Renal cortical epithelial cell (primary cell): Measurements from ENCODE around the gene MEIOC. TPM values are rescaled to one million over a fixed set of nuclear protein-coding genes. Genes with fewer than 3 reads are reported as not detected.
"Not testable (repeated sequence)": the region's sequence is repeated elsewhere in the genome, so short reads cannot be mapped to it uniquely, and the experiment has no call there.

Experiments
- DNase-seq: peaks from one replicate; pipeline ENCODE4 v3.0.0-alpha.2; 2011; ENCODE audit warnings: low read depth
- total RNA-seq: library from RNA; depleted of rRNA; stranded (reverse); fragments of >200 nt; gene quantifications from 2 replicates; pipeline ENCODE4 v1.2.3, GENCODE V29; 2014

The MEIOC gene
- 1.0 and 1.5 TPM in 2 replicates for total RNA-seq

DNA sequence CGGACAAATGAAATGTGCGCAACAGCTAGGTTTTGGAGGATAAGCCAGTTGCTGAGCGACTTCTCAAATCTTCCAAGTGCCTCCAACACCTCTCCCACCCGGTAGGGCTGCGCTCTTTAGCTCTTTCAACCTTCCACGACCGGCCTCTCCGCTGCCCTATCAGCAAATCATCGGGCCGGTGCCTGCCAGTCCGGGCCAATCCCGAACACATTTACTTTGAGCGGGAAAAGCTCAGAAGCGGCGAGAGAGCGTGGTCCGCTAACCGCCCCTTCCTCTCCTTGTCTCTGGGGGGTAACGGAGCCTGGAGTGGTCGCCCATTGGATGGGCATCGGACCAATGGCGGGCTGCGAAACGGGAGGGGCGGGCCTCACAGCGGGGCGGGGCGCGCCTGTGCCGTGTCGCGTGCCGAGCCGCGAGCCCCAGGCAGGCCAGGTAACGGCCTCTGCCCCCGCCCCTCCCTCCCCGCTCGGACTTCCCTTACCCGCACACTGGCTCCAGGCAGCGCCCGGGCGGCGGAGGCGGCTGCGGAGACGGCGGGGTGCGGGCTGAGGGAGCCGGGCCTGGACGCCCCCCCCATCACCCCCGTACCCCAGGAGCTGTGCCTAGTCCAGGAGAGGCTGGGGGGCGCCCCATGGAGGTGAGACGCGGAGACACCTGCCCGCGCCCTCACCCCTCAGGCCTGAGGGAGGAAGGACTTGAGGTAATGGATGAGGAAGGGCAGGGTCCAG lies at the start of gene MEIOC:
MEIOC (plus strand) TSS at position 486 of the 728 bp plus-strand sequence; CDS start at position 632, 146 bp downstream.
- DNase-seq, result no peak

DNA sequence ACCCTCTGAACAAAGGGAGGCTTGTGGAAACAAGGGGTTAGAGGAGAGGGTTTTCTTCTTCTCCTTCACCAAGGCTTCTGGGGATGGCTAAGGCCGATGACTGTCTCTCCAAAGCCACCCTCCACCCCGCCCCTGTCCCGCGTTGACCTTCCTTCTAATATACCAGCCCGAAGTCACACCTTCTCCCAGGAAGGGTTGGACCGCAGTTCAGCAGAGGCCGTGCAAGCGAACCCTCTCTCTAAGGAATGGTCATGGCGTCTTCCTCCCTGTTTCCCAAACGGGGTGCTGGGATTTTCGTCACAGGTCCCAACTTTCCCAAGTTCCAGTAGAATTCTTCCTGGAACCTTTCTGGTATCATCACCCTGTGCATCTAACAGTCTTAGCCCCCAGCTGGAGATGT lies 49.6 kb upstream of the MEIOC start:
- DNase-seq, result no peak

DNA sequence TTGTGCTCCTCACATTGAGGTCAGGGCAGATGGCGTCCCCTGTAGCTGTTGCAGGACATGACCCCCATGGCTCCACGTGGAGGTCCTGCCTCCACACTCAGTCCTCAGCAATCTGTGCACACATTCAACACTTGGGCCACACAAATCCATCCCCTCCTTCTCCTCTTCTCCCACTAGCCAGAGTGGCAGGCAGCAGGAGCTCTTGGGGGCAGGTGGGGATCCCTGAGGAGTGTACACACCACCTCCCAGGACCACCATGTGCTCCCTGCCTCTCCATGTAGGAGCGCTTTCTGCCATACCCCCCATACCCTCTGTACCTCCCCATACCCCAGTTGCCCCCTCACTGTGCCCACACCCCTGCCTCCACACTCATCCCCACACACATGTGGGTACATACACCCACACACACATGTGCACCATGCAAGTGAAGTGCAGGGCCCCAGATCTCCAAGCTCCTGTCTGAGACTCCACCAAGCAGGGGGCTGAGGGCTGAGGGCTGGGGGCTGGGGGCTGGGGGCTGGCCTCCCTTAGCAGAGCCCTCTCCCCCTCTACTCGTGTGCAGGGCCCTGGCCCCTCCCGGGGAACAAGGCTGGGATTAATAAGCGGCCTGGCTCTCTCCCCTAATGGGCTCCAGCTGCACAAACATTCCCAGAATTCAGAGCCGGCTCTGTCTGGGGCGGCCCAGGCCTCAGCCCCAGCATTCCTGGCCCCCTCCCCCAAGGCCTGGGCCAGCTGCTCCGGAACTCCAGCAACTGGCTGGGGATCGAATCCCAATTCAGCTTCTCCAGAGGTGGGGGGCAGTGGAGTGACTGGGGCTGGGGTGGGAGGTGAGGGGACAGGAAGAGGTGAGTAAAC lies 48.2 kb upstream of the MEIOC start:
- no peak for DNase-seq

DNA sequence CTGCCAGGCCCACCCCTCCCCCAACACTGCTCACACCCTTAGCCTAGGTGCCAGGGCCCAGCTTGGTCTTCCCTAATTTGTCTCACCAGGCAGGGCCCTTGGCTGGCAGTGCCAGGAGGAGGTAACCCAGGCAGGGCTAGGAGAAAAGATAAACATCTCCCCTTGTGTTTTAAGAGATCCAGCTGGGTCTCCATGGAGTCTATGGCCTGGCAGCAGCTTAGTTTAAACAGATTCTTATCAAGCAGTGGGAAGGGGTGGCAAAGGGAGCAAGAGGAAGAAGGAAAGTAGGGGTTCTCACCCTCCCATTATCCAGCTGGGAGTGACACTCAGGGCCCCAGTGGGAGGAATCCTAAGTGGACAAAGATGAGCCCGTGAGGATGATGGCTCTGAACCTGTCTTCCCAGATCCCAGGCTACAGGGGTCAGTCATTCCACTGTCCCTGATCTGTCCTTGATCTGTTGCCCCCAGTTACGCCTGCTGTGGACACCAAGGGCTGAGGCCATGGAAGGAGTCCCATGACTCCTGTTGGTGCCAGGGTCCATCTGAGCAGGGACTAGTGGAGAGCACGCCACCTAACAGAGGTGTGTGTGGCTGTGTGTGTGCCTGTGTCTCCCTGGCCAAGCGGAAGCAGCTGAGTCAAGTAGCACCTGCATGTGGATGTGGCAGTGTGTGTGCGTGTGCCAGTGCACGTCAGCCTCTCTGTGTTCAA lies 47.4 kb upstream of the MEIOC start:
- no peak for DNase-seq

DNA sequence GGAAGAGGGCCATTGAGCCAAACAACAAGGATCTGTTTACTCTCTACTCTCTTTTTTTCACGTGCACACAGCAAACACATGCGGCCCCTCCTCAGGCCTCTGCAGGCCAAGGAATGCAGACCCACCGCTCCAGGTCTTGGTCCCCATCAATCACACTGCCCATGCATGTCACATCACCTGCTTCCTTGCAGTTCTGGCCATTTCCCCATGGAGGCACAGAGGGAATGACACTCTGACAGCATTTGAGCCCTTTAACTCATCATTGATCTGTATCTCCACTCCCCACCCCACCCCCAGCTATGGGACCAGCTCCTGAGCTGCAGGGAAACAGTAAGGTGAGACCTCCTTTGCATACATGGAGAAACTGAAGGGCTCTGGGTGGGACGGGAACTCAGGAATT lies 45.9 kb upstream of the MEIOC start:
- DNase-seq, result no peak

DNA sequence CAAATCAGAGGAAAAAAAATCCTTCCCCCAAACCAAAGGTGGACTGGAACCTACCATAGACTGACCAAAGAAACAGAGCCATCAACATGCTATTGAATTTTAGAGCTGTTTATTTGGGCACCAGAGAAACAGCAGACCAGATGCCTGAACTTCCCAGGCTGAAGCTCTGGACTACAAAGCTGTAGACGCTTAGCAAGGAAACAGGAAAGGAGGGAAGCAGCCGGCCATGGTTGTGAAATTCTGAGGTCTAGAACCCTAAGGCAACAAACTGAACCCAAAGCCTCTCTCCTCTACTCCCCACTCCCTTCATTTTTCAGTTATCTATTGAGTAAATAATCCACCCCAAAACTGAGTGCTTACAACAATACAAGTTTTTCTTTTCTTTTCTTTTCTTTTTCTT lies 45.4 kb upstream of the MEIOC start:
- no peak for DNase-seq

DNA sequence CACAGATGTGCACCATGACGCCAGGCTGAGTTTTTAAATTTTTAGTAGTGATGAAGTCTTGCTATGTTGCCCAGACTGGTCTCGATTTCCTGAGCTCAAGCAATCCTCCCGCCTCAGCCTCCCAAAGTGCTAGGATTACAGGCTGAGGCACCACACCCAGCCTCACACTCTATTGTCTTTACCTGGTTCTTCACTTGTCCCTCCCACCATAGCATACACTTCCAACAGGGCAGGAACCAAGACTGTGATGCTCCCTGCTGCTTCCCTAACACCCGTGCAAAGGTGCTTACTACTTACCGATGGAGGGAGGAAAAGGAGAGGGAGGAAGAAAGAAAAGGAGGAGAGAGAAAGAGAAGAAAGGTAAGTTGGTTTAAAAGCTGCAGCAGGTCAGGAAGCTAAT lies 41.4 kb upstream of the MEIOC start:
- DNase-seq, result no peak

DNA sequence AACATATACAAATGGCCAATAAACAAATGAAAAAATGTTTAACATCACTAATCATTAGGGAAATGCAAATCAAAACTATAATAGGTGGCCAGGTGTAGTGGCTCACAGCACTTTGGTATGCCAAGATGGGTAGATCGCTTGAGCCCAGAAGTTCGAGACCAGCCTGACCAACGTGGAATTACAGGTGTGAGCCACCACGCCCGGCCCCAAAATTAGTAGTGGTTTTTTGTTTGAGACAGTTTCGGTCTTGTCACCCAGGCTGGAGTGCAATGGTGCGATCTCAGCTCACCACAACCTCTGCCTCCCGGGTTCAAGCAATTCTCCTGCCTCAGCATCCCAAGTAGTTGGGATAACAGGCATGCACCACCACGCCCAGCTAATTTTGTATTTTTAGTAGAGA lies 37.6 kb upstream of the MEIOC start:
- DNase-seq, result not testable (repeated sequence)

DNA sequence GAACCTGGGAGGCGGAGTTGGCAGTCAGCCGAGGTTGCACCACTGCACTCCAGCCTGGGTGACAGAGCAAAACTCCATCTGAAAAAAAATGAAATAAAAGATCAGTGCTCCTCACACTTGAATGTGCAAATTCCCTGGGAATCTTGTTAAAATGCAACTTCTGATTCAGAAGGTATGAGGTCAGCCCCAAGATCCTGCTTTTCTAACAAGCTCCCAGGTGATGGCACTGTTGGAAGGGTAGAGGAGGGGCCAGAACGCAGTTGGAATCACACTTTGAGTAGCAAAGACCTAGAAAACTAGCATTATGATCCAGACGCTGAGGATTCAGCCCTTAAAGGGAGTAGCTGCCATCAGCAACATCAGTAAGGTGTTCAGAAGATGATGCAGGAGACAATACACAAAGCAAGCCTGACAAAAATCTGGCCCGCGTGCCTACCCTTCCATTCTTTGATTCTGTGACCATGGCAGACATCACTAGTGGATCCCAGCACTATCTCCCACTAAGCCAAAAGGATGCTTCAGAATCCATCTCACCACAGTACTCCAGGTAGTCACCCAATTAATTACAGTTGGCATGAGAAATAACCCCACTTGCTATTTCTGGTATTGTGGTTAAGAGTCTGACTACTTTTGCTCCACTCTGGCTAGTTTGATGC lies 33.1 kb upstream of the MEIOC start:
- peak; percentile 67 for DNase-seq

DNA sequence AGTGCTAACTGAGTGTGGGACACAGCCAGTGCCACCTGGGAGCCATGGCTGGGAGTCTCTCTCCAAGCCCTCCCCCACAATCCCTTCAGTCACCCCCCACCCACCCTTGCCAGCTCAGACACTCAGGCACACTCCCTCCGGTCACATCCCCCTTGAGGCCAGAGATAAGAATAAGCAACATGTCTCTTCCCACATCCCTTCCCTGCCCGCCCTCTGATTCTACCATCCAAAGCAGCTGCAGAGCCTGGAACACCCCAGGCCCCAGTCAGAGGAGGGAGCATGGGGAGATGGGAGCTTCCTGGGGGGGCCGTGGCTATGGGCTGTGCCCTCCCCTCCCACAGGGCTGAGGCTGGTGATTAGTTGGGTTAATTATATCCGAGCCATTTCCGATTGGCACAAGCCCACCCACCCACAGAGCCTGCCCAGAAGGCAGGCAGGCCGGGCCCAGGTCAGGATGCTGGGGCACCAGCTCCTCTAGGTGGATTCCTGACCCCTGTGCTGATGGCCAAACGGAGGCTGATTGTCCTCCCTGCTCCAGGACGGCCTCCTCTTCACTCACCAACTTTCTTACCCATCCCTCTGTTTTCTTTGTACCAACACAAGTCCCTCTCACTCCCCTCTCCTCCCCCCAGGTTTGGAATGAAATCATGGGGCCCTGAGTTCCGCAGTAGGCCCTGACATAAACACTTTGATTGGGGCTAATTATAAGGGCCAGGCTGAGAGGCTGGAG lies 28.6 kb upstream of the MEIOC start:
- no peak for DNase-seq

DNA sequence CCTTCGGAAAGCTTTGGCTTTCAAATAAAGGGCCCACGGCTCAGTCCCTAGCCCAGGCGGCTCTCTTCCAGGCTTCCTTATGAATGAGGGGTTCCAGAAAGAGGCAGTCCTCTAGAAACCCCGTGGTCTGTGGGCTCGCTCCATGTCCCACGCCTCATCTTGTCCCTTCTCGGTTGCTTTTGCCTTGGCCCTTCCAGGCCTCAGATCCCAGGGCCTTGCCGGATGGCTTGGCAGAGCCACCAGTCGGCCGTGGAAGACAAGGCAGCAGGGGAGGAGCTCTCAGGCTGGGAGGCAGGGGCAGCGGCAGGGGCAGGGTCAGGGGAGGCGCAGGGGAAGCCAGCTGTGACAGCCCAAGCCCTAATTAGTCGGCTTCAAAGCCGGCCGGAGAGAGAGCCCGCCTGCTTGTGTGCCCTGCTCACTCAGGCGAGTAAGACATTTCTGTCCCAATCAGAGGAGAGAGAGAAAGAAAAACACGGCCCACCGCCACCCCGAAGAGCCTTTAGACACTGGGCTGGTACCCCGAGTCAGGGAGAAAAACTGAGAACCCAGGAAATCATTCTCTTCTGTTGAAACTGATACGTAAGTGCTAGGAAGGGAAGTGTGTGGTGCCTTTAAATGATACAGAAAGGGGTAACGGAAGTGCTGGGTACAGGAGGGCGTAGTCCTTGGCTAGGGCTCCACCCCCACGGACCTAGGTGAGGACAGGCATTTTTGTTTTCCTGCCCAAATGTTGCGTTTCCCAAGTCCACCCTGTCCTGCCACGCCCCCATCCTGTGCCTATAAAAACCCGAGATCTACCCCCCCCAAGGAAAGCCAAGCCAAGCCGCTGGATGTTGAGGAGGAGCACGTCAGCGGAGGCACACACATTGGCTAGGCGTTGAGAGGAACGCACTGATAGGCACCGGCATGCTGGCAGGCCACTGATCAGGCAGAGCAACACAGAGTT lies 27.8 kb upstream of the MEIOC start:
- peak; percentile 83 for DNase-seq

DNA sequence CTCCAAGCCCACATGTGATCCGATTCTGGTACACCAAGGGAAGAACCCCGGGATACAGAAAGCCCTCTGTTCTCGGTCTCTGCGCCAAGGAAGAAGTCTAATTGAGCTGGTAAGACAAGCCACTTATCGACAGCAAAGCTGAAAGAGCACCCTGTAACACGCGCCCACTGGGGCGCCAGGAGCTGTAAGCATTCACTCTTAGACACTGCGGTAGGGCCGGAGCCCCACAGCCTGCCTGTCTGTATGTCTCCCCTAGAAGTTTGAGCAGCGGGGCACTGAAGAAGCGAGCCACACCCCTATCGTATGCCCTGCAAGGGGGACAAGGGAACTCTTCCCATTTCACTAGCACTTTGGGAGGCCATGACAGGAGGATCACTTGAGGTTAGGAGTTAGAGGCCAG lies 27.0 kb upstream of the MEIOC start:
- DNase-seq, result no peak

DNA sequence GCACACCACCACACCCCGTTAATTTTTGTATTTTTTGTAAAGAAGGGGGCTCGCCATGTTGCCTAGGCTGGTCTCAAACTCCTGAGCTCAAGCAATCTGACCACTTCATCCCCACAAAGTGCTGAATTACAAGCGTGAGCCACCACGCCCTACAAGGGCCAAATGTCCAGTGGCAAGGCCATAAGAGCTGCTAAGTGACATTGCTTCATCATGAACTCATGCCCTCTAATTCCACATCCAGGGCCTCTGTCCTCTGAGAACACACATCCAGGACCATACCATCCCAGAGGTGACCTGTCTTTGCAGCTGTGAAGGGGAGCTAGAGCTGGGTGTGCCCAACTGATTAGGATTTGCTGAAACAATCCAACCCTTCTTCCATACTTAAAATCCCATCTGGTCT lies 25.6 kb upstream of the MEIOC start:
- no peak for DNase-seq

DNA sequence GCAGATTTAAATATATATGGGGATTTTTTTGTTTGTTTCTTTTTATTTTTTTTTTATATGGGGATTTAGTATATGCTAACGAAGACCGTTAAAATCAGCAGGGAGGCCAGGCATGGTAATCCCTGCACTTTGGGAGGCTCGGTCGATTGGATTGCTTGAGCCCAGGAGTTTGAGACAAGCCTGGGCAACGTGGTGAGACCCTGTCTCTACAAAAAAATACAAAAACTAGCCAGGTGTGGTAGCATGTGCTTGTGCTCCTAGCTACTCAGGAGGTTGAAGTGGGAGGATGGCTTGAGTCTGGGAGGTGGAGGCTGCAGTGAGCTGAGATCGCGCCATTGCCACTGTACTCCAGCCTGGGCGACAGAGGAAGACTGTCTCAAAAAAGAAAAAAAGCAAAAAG lies 22.3 kb upstream of the MEIOC start:
- DNase-seq, result no peak

DNA sequence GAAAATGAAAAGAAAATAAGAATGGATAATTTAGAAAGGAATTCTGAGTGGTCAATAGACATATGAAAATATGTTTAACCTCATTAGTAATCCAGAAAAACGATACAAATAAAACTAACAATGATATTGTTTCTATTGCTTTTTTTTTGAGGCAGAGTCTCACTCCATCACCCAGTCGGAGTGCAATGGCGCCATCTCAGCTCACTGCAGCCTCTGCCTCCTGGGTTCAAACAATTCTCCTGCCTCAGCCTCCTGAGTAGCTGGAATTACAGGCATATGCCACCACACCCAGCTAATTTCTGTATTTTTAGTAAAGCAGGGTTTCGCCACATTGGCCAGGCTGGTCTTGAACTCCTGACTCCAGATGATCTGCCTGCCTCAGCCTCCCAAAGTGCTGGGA lies 21.9 kb upstream of the MEIOC start:
- not testable (repeated sequence) for DNase-seq

DNA sequence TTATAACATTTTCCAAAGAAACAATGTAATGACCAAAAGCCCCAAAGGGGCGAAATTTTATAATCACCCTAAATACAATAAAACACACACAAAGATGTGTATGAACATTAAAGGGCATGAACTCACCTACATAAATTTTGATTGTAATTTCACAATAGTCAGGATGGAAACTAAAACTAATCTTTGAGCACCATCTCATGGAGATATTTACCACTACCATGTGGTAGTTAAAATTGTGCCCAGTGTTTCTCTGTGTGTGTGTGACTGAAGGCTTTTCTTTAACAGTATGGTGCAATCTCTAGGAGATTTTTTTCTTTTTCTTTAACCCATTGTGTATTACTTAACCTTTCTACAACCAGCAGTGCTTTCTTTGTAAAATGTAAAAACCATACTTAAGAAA lies 19.7 kb upstream of the MEIOC start:
- peak; percentile 63 for DNase-seq

DNA sequence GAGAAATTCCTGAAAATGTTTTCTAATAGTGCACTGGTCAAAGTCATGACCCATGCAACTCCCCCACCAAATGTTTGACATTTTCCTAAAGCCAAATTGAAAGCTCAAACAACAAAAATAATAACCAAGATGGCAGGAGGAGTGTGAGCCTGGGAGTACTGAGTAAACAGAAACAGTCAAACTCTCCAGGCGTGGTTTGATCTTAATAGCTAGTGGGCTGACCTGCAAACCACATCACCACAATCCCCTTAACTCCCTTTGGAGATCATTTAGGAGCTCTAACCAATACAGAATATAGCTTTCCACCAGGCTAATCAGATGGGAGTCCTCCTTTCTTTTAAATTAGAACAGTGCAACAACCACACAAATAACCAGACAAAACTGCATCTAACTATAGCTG lies 19.2 kb upstream of the MEIOC start:
- peak; percentile 44 for DNase-seq

DNA sequence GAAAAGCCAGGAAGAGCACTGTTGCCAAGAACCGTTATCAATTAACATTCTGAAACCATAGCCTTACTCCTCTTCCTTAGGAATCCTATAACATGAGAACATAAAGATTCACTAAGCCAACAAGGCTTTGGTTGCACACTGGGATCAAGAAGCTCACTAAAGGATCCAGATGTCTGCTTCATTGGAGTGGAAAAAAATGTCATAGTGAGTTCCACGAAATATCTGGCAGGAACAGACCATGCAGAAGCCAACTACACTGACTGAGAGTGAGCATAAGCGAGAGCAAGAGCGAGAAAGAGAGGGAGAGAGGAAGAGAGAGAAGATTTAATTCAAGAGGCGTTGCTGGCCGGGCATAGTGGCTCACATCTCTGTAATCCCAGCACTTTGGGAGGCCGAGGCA lies 13.4 kb upstream of the MEIOC start:
- no peak for DNase-seq

DNA sequence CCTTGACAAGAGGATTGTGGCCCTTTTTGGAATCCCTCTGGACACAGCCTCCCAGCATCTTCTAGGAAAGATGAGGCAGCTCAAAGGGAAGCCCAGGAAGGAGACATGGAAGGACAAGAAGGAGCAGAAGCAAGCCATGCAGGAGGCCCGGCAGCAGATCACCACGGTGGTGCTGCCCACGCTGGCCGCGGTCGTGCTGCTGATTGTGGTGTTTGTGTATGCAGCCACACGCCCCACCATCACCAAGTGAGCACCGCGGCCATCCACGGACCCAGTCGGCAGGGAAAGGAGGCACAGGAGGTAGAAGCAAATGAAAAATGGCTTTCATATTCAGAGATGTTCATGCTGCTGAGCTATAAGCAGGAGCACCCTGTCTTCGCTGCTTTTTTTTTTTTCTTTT lies 10.9 kb upstream of the MEIOC start:
- no peak for DNase-seq

DNA sequence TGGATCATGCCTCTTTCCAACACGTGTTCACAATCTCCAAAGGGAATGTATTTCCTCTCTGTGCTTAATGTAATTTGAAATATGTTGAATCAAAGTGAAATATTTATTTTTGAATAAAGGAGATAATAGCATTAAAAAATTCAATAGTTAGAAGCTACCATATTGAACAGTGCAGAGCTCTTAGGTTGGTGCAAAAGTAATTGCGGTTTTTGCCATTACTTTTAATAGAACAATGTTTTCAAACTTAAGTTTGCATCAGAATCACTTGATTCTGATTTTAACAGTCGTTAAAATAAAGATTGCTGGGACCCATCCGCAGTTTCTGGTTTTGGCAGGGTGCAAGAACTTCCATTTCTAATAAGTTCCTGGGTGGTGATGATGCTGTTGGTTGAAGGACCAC lies 10.0 kb upstream of the MEIOC start:
- no peak for DNase-seq
